PFSK-1 (cell line): ENCODE data around the gene GNAO1.

Source experiments
- POLR2AphosphoS5 ChIP-seq: IDR thresholded peaks from 2 replicates; pipeline ENCODE4 v1.6.1; 2012; ENCODE audit warnings: low read depth, mild to moderate bottlenecking, control low read depth, low read length, moderate library complexity
- SIN3A ChIP-seq: IDR thresholded peaks from 2 replicates; pipeline ENCODE4 v1.6.1; 2012; ENCODE audit warnings: mild to moderate bottlenecking, low read length, moderate library complexity, borderline replicate concordance; ENCODE audit not compliant: insufficient read depth
- TAF1 ChIP-seq: IDR thresholded peaks from 2 replicates; pipeline ENCODE4 v1.6.1; 2012; ENCODE audit warnings: low read length, control low read depth, borderline replicate concordance; ENCODE audit not compliant: insufficient read depth

GRCh38 chr16:56257239-56257638 lies 66.0 kb downstream of the GNAO1 start:
- TF ChIP-seq POLR2AphosphoS5 = no peak
- TF ChIP-seq TAF1 = no peak
- TF ChIP-seq SIN3A = no peak
